HG03025 (cell line): Measurements from ENCODE around the gene MAP3K5.

Source experiments
- ATAC-seq: cut with Tn5 transposase; IDR thresholded peaks from one replicate; pipeline ENCODE4 v1.9.1; 2021; ENCODE audit warnings: mild to moderate bottlenecking, moderate library complexity; ENCODE audit not compliant: unreplicated experiment, low FRiP score

MAP3K5 gene

GRCh38 chr6:136526937-136527336, 265.3 kb downstream of the MAP3K5 start:
- no peak for ATAC-seq

GRCh38 chr6:136526196-136526930, 265.9 kb downstream of the MAP3K5 start:
- no peak for ATAC-seq

DNA sequence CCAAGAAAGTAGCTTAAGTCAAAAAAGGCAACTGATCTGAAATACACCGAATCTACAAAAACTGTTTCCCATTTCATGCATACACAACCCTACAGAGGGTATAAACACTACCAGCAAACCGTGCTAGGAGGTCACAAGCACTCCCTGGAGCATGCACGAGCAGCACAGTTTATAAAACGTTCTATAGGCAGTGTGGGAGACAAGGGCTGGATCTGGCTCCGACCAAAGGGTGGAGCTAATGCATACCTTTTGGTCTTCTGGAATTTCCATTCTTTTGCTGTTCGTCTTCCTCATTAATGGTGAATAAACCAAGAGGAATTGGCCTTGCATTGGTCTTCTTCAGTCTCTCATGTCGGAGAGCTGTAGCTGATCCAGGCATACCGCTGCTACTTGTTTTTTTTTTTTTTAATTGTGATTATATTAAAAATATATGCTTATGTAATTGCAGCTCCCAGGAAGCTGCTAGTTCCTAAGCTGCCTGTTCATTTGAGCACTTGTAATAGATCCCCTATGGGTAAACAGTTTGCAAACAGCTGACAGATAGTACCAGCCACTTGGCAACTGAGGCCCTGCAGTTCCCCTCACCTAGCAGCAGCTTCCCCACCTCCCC, 266.6 kb downstream of the MAP3K5 start:
- ATAC-seq: no peak

GRCh38 chr6:136524936-136525413, 267.3 kb downstream of the MAP3K5 start:
- no peak for ATAC-seq

DNA sequence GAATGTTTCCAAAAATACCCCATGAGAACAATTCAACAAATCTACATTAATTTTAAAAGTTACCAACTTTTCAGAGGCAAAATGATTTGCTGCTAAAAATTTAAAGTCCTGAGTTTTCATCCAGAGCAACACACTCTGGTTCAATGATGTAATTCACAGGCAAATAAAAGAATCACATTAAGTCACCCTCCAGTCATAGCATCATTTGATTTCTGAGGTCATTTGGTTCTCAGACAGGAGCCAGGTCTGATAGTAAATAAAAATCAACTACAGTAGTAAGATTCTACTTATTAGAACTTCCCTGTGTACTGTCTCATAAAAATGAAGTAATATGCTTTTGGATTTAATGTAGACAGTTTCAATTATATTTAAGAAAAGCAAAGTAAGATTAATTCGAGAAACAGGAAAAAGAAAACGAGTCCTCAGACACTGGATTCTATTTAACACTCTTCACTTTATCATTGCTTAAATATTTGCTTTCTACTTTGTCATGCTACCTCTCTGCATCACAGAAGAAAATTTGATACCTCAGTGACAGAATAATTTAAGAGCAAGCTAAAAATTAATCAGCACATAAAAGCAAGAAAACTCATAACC, 267.8 kb downstream of the MAP3K5 start:
- no peak for ATAC-seq

- ATAC-seq: no peak
These were observed 269.1 kb downstream of the MAP3K5 start for GRCh38 chr6:136523196-136523595.

DNA sequence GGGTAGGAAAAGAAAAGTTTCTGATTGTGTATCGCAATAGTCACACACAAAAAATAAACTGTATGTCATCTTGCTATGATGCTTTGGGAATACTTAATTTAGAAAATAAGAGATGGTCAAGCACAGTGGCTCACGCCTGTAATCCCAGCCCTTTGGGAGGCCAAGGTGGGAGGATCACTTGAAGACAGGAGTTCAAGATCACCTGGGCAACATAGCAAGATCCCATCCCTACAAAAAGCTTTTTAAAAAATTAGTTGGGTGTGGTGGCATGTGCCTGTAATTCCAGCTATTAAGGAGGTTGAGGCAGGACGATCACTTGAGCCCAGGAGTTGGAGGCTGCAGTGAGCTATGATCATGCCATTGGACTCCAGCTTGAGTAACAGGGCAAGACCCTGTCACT, 269.6 kb downstream of the MAP3K5 start:
- ATAC-seq: no peak

DNA sequence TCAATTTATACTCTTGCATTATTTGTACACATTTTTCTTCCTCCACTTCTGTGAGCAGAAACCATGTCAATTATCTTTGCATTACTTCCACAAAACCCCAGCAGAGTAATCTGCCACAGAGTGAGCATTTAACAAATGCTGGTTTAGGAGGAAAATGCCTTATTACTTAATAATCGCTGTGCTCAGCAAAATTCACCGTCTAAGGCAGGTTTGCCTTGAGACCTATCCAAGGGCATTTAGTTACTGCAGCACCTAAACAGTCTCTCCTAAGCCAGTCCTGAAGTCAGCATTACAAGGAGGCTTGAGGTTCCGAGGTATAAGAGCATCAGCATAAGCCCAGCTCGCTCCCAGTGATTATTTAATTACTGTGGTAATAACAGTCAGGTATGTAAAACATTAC, 270.4 kb downstream of the MAP3K5 start:
- no peak for ATAC-seq

DNA sequence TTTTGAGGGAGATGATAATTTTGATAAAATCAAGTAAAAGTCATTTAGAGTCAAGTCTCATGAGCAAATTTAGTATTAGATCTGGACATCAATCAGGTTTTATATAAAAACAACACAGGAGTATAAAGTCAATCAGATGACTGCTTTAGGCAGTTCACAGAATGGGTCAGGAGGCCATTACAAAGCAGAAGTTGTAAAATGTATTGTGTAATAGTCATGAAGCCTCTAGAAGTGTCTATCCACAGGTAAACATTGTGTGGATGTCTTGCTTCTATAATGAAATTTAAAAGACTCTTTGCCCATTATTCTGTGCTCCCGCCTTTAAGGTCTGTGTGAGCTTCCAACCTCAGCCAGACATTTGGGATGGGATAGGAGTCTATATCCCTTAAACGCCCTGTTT, 270.9 kb downstream of the MAP3K5 start:
- ATAC-seq: no peak

GRCh38 chr6:136520517-136520916, 271.8 kb downstream of the MAP3K5 start:
- ATAC-seq: no peak

GRCh38 chr6:136517582-136517981, 274.7 kb downstream of the MAP3K5 start:
- ATAC-seq: no peak

DNA sequence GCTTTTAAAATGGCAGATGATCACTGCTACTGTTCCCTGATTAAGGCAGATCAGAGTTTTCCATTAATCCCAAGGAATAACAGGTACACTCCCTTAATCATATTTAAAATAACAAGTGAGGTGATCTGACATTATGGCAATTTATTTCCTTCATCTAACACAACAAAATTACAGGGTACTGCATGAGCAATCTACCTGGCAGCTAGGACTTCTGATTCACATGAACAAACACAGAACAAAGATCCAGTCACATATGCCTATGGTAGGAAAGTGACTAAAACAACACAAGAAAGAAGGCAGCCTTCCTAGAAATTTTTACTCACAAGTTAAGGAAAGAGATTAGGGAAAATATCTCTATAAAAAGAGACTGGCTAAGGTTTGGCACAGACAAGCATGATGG, 275.3 kb downstream of the MAP3K5 start:
- no peak for ATAC-seq

DNA sequence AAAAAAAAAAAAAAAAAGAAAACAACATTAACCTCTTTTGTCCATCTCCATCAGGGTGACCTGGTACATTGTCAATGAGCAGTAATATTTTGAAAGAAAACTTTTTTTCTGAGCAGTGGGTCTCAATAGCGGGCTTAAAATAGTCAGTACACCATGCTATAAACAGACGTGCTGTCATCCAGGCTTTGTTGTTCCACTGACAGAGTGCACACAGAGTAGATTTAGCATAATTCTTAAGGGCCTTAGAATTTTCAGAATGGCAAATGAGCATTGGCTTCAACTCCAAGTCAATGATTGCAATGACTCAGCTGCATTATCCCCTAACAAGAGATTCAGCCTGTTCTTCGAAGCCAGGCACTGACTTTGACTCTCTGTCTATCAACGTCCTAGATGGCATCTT, 277.7 kb downstream of the MAP3K5 start:
- ATAC-seq: no peak

GRCh38 chr6:136511926-136512325, 280.4 kb downstream of the MAP3K5 start:
- no peak for ATAC-seq

DNA sequence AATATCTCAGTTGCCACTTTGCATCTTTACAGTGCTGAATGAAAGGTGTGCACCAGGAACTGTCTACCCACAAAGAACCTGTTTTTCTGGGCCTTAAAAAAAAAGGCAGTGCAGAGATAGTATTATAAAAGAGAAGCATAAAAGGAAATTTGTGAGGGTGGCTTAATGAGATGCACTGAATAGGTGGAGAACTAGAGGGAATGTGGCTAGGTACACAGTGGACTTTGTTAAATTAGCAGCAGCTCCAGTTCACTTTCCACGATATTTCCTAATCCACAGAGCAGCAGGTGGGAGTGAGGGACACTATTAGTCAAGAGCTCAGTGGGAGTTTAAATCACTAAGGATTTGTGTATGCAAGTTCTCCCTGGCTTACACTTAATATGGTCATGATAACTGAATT, 280.9 kb downstream of the MAP3K5 start:
- no peak for ATAC-seq

DNA sequence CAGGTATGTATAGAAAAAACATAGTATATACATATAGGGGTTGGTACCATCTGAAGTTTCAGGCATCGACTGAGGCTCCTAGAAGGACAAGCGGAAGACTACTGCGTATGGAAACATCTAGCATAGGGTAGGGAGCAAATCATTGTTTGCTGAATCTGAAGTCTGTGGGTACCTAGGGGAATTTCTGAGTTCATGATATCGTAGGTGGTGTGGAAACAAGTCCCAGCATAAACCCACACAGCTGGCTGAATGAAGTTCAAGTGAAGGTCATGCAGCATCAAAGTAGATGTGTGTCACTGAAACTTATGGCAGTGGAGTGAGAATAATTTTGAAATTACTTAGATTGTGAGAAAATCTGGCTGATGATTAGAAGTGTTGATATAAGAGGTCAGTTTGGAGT, 281.5 kb downstream of the MAP3K5 start:
- ATAC-seq: no peak

GRCh38 chr6:136510299-136510698, 282.0 kb downstream of the MAP3K5 start:
- ATAC-seq: no peak

DNA sequence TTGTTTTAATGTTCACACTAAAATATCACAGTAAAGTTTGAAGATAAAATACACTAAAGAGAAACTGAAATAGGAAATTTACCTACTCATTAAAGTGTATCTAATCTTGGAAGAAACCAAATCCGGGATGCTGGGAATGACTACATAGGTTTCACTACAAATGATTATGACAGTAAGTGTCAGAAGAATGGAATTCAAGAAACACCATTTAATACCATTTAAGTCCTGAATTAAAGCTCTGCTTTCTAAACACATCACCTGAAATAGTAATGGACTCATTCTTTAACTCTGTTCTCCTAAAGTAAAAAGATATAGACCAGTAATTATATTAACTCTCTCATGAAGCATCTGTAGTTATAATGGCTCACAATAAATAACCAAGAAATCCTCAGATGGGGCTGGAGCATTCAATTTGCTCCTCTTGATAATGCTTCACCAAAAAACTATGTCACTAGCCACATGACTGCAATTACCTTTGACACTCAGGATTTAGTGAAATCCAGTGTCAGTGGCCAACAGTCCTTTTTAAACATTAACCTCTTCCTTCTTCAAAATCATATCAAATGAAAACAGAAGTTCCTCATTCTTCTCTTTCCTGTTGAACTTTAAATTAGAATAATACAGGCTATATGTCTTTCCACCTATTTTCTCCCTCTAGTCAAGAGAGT, 283.4 kb downstream of the MAP3K5 start:
- no peak for ATAC-seq
